ENCODE results near the gene FSTL4. TPM values are rescaled to one million over a fixed set of nuclear protein-coding genes. Genes with fewer than 3 reads are reported as not detected.

FSTL4 gene
- total and polyA plus RNA-seq, 4 donors: 0.08 to 1.4 (median 0.31) TPM

DNA sequence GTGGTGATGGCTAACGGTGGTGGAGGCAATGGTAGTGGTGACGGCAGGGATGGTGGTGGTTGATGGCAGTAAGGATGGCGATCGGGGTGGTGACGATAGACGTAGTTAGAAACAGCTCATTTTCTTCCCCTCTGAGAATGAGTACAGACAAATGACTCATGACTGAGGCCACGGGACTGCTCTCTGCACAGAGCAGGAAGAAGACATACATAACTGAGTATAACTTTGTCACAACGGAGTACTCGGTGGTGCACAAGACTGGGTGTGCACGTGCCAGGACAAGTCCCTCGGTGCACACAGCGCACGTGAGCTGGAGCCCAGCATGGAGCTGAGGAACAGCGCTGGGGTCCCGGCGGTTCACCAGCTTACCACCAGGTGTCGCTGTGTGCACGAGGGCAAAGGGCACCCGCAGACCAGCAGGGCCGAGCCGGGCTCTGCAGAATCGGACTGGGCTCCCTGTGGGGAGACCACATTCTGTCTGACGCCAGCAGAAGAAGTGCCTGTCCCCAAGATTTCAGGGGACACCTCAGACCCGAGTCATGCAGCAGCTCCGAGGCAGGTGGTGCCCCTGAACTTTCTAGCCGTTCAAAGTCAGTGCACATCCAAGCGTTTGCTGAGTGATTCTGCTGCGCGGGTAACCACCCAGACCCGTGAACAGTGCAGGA is 188.6 kb downstream of the FSTL4 start:
- ATAC-seq (ENCODE audit: insufficient read depth, low FRiP score) (no peak), DNase-seq (peak; percentile 51 to 67 (median 56))
- WGBS, 2 donors: 29 to 34% methylated on average over 30 of the region's 30 CpGs
- no peaks in the 10 kb centered on the region for H3K9me3 ChIP-seq (ENCODE audit: control insufficient read depth in 4 of 4, insufficient read depth in 3 of 4, low read length in 3 of 4)
- H3K36me3 ChIP-seq (ENCODE audit: control insufficient read depth in 4 of 4, insufficient read depth in 4 of 4, low read length in 4 of 4): no peaks in the 10 kb centered on the region
- H3K9ac ChIP-seq (ENCODE audit: insufficient read depth in 1 of 2, low read length in 2 of 2): no peak overlapping the region
- TF ChIP-seq, protein P1, sequence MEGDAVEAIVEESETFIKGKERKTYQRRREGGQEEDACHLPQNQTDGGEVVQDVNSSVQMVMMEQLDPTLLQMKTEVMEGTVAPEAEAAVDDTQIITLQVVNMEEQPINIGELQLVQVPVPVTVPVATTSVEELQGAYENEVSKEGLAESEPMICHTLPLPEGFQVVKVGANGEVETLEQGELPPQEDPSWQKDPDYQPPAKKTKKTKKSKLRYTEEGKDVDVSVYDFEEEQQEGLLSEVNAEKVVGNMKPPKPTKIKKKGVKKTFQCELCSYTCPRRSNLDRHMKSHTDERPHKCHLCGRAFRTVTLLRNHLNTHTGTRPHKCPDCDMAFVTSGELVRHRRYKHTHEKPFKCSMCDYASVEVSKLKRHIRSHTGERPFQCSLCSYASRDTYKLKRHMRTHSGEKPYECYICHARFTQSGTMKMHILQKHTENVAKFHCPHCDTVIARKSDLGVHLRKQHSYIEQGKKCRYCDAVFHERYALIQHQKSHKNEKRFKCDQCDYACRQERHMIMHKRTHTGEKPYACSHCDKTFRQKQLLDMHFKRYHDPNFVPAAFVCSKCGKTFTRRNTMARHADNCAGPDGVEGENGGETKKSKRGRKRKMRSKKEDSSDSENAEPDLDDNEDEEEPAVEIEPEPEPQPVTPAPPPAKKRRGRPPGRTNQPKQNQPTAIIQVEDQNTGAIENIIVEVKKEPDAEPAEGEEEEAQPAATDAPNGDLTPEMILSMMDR (IDR thresholded peaks at IDR 0.05; ENCODE audit: control extremely low read depth, extremely low read depth): peak; percentile 84
- peaks cover 0 to 17% (median 0%) of the 10 kb centered on the region in 3 donors for H3K27me3 ChIP-seq (ENCODE audit: control insufficient read depth in 3 of 3, insufficient read depth in 3 of 3, low read length in 2 of 3)
- no peak overlapping the region for H3K4me3 ChIP-seq
- no peak overlapping the region for H3K27ac ChIP-seq (ENCODE audit: low read depth in 1 of 2, low read length in 1 of 2)
- peaks cover 0 to 2% (median 0%) of the 10 kb centered on the region in 5 donors for H3K4me1 ChIP-seq (ENCODE audit: control insufficient read depth in 5 of 5, insufficient read depth in 5 of 5, low read length in 5 of 5)

DNA sequence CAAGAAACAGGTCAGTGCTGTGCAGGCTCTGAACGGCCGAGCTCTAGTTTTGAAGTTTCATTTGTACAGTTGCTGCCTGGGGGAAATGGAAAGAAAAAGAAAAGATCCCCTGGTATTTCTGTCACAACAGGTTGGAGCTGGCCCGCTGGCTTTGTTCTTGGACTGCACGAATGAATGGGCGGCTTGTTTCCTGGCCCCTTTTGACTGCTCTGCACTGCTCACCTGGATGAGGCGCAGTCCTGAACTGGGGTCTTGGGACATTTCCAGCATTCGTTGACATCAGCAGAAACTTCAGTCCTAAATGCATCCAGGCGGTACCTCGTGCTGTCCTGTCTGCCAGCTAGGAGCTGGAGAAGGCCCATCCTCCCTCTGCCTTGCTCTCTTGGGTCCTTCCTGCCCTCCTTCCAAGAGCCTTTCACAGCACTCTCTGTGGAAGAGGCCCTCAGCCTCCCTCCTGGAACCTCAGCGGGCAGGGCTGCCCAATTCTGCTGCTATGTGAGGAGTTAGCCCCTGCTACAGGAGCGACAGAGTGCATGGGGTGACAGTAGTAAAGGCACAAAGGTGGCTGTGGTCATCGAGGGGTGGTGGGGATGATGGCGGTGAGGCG is 189.2 kb downstream of the FSTL4 start:
- H3K4me3 ChIP-seq: no peak overlapping the region
- TF ChIP-seq, protein P1 (IDR thresholded peaks at IDR 0.05; ENCODE audit: control extremely low read depth, extremely low read depth): no peak
- no peaks in the 10 kb centered on the region for H3K9me3 ChIP-seq (ENCODE audit: control insufficient read depth in 4 of 4, insufficient read depth in 3 of 4, low read length in 3 of 4)
- H3K27me3 ChIP-seq (ENCODE audit: control insufficient read depth in 3 of 3, insufficient read depth in 3 of 3, low read length in 2 of 3): peaks cover 0 to 17% (median 0%) of the 10 kb centered on the region in 3 donors
- no peak overlapping the region for H3K9ac ChIP-seq (ENCODE audit: insufficient read depth in 1 of 2, low read length in 2 of 2)
- no peak overlapping the region for H3K27ac ChIP-seq (ENCODE audit: low read depth in 1 of 2, low read length in 1 of 2)
- H3K4me1 ChIP-seq (ENCODE audit: control insufficient read depth in 5 of 5, insufficient read depth in 5 of 5, low read length in 5 of 5): peaks cover 0 to 2% (median 0%) of the 10 kb centered on the region in 5 donors
- DNase-seq (no peak), ATAC-seq (ENCODE audit: insufficient read depth, low FRiP score) (no peak)
- no peaks in the 10 kb centered on the region for H3K36me3 ChIP-seq (ENCODE audit: control insufficient read depth in 4 of 4, insufficient read depth in 4 of 4, low read length in 4 of 4)
- 87 to 90% methylated on average over 14 of the region's 14 CpGs for WGBS, 2 donors

DNA sequence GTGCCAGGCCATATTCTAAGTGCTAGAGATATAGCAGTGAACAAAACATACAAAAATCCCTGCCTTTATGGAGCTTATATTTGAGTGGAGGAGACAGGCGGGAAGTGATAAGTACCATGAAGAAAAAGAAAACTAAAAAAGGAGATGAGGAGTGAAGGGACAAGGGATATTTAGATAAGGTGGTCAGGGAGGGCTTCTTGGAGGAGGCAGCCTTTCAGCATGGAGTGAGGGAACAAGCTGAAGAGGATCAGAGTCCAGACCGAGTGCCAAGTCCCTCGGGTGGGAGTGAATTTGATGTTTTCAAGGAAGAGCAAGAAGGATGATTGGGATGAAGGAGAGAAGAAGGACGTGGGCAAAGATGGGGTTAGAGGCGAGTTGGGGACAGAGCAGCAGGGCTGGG is 190.5 kb downstream of the FSTL4 start:
- Histone ChIP-seq H3K36me3 (ENCODE audit: control insufficient read depth in 4 of 4, insufficient read depth in 4 of 4, low read length in 4 of 4) (no peaks in the 10 kb centered on the region), H3K9ac (ENCODE audit: insufficient read depth in 1 of 2, low read length in 2 of 2) (no peak overlapping the region), H3K9me3 (ENCODE audit: control insufficient read depth in 4 of 4, insufficient read depth in 3 of 4, low read length in 3 of 4) (no peaks in the 10 kb centered on the region), H3K27ac (ENCODE audit: low read depth in 1 of 2, low read length in 1 of 2) (no peak overlapping the region), H3K4me3 (no peak overlapping the region), H3K27me3 (ENCODE audit: control insufficient read depth in 3 of 3, insufficient read depth in 3 of 3, low read length in 2 of 3) (peaks cover 0 to 17% (median 0%) of the 10 kb centered on the region in 3 donors), H3K4me1 (ENCODE audit: control insufficient read depth in 5 of 5, insufficient read depth in 5 of 5, low read length in 5 of 5) (peaks cover 0 to 2% (median 0%) of the 10 kb centered on the region in 5 donors)
- TF ChIP-seq, protein P1 (IDR thresholded peaks at IDR 0.05; ENCODE audit: control extremely low read depth, extremely low read depth): no peak
- ATAC-seq (ENCODE audit: insufficient read depth, low FRiP score) (no peak), DNase-seq (no peak)
- 72 to 88% methylated on average over 5 of the region's 5 CpGs for WGBS, 2 donors
